HG03457 (cell line): Measurements from ENCODE around the gene PTGDR.

Experiments used
- ATAC-seq: cut with Tn5 transposase; IDR thresholded peaks from one replicate; pipeline ENCODE4 v1.9.1; 2021; ENCODE audit warnings: moderate number of reproducible peaks; ENCODE audit not compliant: unreplicated experiment

The PTGDR gene, protein sequence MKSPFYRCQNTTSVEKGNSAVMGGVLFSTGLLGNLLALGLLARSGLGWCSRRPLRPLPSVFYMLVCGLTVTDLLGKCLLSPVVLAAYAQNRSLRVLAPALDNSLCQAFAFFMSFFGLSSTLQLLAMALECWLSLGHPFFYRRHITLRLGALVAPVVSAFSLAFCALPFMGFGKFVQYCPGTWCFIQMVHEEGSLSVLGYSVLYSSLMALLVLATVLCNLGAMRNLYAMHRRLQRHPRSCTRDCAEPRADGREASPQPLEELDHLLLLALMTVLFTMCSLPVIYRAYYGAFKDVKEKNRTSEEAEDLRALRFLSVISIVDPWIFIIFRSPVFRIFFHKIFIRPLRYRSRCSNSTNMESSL

DNA sequence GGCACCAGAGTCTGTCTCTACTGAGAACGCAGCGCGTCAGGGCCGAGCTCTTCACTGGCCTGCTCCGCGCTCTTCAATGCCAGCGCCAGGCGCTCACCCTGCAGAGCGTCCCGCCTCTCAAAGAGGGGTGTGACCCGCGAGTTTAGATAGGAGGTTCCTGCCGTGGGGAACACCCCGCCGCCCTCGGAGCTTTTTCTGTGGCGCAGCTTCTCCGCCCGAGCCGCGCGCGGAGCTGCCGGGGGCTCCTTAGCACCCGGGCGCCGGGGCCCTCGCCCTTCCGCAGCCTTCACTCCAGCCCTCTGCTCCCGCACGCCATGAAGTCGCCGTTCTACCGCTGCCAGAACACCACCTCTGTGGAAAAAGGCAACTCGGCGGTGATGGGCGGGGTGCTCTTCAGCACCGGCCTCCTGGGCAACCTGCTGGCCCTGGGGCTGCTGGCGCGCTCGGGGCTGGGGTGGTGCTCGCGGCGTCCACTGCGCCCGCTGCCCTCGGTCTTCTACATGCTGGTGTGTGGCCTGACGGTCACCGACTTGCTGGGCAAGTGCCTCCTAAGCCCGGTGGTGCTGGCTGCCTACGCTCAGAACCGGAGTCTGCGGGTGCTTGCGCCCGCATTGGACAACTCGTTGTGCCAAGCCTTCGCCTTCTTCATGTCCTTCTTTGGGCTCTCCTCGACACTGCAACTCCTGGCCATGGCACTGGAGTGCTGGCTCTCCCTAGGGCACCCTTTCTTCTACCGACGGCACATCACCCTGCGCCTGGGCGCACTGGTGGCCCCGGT, at the start of gene PTGDR:
Gene PTGDR, plus strand, starts transcription at position 198 of the 778 bp plus-strand sequence. Its CDS starts 117 bp downstream, at position 315.
- no peak for ATAC-seq

- ATAC-seq = no peak
Measured at GRCh38 chr14:52219488-52220084, 47.9 kb upstream of the PTGDR start.

- ATAC-seq = no peak
Measured at GRCh38 chr14:52220924-52221811, 46.3 kb upstream of the PTGDR start.

DNA sequence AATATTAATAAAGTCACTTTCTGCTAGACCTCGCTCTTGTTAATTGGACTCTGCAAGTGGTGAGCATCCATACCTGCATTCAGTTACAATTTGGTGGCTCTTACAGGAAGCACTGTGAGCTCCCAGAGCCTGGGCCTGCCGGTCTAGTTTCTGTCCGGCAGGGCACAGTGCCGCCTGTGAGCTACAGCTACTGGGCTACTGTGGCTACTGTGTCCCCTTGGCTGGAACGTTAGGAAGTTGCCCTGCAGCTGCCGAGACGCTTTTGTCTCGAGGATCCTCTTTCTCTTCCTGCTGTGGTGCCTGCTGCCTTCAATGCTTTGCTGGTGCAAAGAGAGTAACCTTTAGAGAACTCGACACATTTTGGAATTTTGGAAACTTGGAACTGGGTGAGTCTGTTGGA, 44.6 kb upstream of the PTGDR start:
- ATAC-seq = no peak

DNA sequence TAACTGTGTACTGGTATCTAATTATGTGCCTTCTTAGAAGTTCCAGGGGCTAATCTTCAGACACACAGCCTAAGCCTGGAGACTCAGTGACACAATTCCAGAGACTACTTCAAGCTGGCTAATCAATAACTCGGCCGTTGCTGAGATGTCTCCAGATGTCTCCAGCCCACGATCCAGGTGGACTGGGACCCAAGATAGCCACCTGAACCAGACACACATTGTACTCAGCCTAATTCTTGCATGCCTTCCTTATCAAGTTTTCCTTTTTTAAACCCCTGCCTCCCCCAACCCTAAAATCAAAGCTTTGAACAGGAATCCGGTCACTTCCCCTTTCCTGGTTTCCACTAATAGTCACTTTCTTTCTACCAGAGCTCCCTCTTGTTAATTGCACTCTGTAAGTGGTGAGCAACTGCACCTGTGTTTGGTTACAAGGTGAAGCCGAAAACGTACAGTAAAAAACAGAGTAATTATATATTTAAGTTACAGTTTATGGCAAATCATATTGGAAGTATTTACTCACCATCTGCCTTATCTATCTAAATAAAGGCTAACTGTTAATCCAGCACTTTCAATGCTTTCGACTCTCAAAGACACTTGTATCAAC, 39.8 kb upstream of the PTGDR start:
- no peak for ATAC-seq

- ATAC-seq = no peak
Measured at GRCh38 chr14:52233693-52234092, 33.8 kb upstream of the PTGDR start.

GRCh38 chr14:52235434-52235833, 32.1 kb upstream of the PTGDR start:
- no peak for ATAC-seq

DNA sequence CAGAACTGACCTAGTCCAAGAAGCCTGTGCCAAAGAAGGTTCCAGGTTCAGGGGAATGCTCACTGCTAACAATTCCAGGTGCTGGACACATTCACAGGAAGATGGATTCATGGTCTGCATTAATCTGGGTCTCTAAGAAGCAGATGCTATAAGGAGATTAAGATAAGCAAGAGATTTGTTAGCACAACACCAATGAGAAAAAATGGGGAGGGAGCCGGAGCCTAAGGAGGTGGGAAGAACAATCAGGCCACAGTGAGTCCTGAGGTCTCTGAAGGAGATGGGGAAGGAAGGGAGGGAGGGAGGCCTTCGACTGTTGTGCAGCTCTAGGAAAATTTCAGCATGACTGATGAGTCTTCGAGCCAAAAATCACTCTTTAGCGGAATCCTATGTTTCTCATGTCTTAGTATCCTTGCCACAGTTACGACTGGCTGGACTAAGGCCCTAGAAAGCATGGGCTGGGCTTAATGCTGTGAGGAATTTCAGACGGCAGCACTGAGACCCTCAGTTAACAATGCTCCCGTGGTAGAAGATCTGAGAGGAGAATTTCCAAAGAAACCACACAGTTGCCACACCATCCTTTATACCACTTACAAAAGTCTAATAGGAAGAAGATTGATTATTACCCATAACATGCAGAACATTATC, 31.5 kb upstream of the PTGDR start:
- no peak for ATAC-seq

DNA sequence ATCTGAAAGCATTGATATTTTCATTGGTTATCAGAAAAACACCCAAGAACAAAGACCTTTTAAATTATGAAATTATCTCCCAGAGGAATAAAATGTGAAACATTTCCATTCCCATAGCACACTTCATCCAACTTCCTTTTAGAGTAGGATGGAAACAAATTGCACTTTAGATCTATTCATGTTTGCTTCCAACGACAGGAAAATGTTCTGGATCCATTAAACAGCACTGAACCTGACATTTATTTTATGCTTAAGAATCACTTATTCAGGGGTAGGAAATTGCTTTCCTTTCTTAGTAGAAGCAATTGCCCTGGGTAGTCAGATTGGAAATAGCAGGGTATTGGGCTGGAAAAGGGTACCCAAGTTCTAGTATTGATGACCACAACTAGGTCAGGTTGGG, 28.8 kb upstream of the PTGDR start:
- ATAC-seq = no peak

GRCh38 chr14:52240623-52241022, 26.9 kb upstream of the PTGDR start:
- ATAC-seq = no peak

DNA sequence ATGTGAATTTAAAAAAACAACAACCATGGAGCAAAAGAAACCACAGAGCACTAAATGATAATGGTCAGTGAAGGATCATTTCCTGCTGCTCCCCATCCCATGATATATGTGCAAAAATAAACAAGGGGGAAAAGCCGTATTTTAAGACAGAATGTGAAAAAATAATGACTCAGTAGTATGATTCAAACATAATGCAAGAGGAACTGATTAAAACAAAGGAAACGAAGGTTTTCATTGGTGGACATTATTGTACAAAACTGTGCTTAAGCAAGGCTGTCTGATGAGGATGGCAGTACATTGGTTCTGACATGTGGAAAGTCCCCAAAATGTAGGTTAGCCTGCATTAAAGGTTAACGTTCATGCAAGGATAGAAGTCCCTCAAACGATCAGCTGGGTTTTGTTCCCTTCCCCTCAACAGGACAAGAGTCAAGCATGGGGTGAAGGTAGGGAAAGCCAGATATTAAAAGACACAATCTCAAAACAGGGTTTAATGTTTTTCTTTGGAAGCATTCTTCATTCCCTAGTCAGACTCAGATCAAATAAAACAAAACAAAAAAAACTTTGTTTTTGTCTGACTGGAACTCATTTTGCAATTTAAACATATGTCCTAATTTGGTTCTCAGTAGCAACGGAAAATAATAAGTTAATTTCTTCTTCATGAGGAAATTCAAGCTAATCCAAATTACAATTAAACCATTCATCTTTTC, 26.3 kb upstream of the PTGDR start:
- ATAC-seq = no peak

DNA sequence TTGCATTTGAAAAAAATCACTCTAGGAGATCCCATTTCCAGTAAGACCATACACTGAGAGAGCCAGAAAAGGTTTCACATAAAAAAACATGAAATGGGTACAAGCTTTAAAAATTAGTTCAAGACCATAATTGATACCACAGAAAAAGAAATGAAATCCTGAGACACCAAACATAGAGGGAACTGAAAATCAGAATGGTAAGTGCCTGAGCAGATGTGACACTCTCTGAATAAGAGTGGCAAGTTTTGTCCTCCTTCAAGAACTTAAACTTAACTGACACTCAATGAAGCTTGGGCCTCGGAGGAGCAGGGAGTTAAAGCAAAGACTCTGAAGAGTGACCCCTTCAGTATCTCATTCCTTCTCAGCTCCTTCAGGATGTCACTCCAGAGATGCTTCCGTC, 23.2 kb upstream of the PTGDR start:
- peak; percentile 57 for ATAC-seq

- ATAC-seq = no peak
Measured at GRCh38 chr14:52244997-52245396, 22.5 kb upstream of the PTGDR start.

GRCh38 chr14:52248057-52248456, 19.4 kb upstream of the PTGDR start:
- no peak for ATAC-seq

DNA sequence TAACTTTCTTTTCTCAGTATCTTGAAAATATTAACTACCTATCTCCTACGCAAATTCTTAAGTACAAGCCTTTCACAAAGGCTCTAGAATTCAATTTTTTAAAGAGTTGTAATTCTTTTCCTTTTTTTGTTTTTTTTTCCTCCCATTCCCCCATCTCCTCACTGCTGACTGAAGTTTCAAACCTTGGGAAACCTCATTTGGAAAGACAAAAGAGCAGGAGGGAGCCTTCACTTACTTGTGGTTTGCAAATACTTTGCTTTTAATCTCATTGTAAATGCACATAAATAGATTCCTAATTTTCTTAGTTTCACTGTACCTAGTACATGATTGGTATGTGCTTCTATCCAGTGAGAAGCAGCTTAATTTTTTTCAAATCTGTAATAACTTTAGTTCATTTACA, 15.8 kb upstream of the PTGDR start:
- ATAC-seq = no peak

GRCh38 chr14:52253503-52253902, 14.0 kb upstream of the PTGDR start:
- no peak for ATAC-seq

DNA sequence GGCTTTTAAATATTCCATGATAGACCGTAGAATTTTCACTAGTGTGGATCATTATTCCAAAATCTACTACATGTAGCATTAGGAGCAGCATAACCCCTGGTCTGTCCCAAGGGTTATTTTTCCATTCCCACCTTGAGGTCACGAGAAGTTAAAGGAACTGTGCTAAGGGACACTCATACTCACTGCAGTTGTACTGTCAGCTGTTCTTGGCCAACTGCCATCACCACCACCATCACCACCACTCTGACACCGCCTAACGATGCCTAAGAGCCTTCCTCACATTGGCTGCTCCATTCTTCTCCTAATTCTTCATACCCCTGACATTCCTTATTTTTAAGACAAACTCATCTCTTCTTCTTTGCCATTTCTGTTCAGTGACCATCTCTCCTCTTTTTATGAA, 13.4 kb upstream of the PTGDR start:
- ATAC-seq = no peak

GRCh38 chr14:52258783-52259182, 8.7 kb upstream of the PTGDR start:
- ATAC-seq = no peak

GRCh38 chr14:52259434-52259833, 8.1 kb upstream of the PTGDR start:
- ATAC-seq = no peak
